ENCODE data around the gene ZBTB25. TPM values are rescaled to one million over a fixed set of nuclear protein-coding genes. Genes with fewer than 3 reads are reported as not detected.
A peak's percentile ranks its signal among the peaks of the same experiment; 100 is the strongest.

The ZBTB25 gene
- total RNA-seq, 1 donor from 2014 or later: 4.7 TPM

- DNase-seq (ENCODE audit: low read depth): peak; percentile 60
- no peak for FAIRE-seq
Measured at GRCh38 chr14:64438181-64438841, 65.3 kb downstream of the ZBTB25 start.

GRCh38 chr14:64434528-64434927 lies 69.1 kb downstream of the ZBTB25 start:
- Histone ChIP-seq H3K36me3 (ENCODE audit: control insufficient read depth, insufficient read depth, low read length) (peaks cover 6% of the 10 kb centered on the region), H3K4me3 (ENCODE audit: low read depth, low read length) (no peak overlapping the region), H3K27me3 (ENCODE audit: control insufficient read depth, insufficient read depth, low read length) (no peaks in the 10 kb centered on the region)
- no peak for TF ChIP-seq CTCF (IDR thresholded peaks at IDR 0.05; ENCODE audit: insufficient read depth, low read length, severe bottlenecking)
- no peak for FAIRE-seq
- DNase-seq (ENCODE audit: low read depth): no peak

More at GRCh38 chr14:64438181-64438841, 65.3 kb downstream of the ZBTB25 start:
- H3K4me3 ChIP-seq (ENCODE audit: low read depth, low read length): no peak overlapping the region
- TF ChIP-seq CTCF (IDR thresholded peaks at IDR 0.05; ENCODE audit: insufficient read depth, low read length, severe bottlenecking): no peak
- no peaks in the 10 kb centered on the region for H3K27me3 ChIP-seq (ENCODE audit: control insufficient read depth, insufficient read depth, low read length)
- H3K36me3 ChIP-seq (ENCODE audit: control insufficient read depth, insufficient read depth, low read length): peaks cover 11% of the 10 kb centered on the region

- Histone ChIP-seq H3K27me3 (ENCODE audit: control insufficient read depth, insufficient read depth, low read length) (no peaks in the 10 kb centered on the region), H3K4me3 (ENCODE audit: low read depth, low read length) (no peak overlapping the region), H3K36me3 (ENCODE audit: control insufficient read depth, insufficient read depth, low read length) (peaks cover 14% of the 10 kb centered on the region)
- no peak for FAIRE-seq
- DNase-seq (ENCODE audit: low read depth): peak; percentile 22
- TF ChIP-seq CTCF (IDR thresholded peaks at IDR 0.05; ENCODE audit: insufficient read depth, low read length, severe bottlenecking): no peak
Measured at GRCh38 chr14:64423987-64424386, 79.7 kb downstream of the ZBTB25 start.

GRCh38 chr14:64422756-64423155 lies 80.9 kb downstream of the ZBTB25 start:
- H3K36me3 ChIP-seq (ENCODE audit: control insufficient read depth, insufficient read depth, low read length): peaks cover 15% of the 10 kb centered on the region
- FAIRE-seq: no peak
- no peak for TF ChIP-seq CTCF (IDR thresholded peaks at IDR 0.05; ENCODE audit: insufficient read depth, low read length, severe bottlenecking)

GRCh38 chr14:64422005-64422404 lies 81.6 kb downstream of the ZBTB25 start:
- Histone ChIP-seq H3K4me3 (ENCODE audit: low read depth, low read length) (no peak overlapping the region), H3K27me3 (ENCODE audit: control insufficient read depth, insufficient read depth, low read length) (no peaks in the 10 kb centered on the region), H3K36me3 (ENCODE audit: control insufficient read depth, insufficient read depth, low read length) (peaks cover 14% of the 10 kb centered on the region)
- DNase-seq (ENCODE audit: low read depth) (no peak), FAIRE-seq (no peak)
- TF ChIP-seq CTCF (IDR thresholded peaks at IDR 0.05; ENCODE audit: insufficient read depth, low read length, severe bottlenecking): no peak

More at GRCh38 chr14:64422756-64423155, 80.9 kb downstream of the ZBTB25 start:
- H3K4me3 ChIP-seq (ENCODE audit: low read depth, low read length): no peak overlapping the region
- DNase-seq (ENCODE audit: low read depth): no peak
- no peaks in the 10 kb centered on the region for H3K27me3 ChIP-seq (ENCODE audit: control insufficient read depth, insufficient read depth, low read length)

GRCh38 chr14:64421166-64421565 lies 82.5 kb downstream of the ZBTB25 start:
- no peak for TF ChIP-seq CTCF (IDR thresholded peaks at IDR 0.05; ENCODE audit: insufficient read depth, low read length, severe bottlenecking)
- FAIRE-seq (no peak), DNase-seq (ENCODE audit: low read depth) (peak; percentile 67)
- peaks cover 14% of the 10 kb centered on the region for H3K36me3 ChIP-seq (ENCODE audit: control insufficient read depth, insufficient read depth, low read length)
- no peak overlapping the region for H3K4me3 ChIP-seq (ENCODE audit: low read depth, low read length)
- H3K27me3 ChIP-seq (ENCODE audit: control insufficient read depth, insufficient read depth, low read length): no peaks in the 10 kb centered on the region
